Kidney tubule cell (primary cell): ENCODE measurements around the gene LILRB2.
"Not testable (repeated sequence)": the region's sequence is repeated elsewhere in the genome, so short reads cannot be mapped to it uniquely, and the experiment has no call there.

Experiments used
- DNase-seq: peaks from one replicate; pipeline ENCODE4 v3.0.0-alpha.2; 2018; ENCODE audit warnings: low spot score

The LILRB2 gene

GRCh38 chr19:54271587-54271986 lies 9.3 kb downstream of the LILRB2 start:
- DNase-seq: not testable (repeated sequence)

- DNase-seq: no peak
These were observed 9.8 kb downstream of the LILRB2 start for GRCh38 chr19:54271106-54271505.

GRCh38 chr19:54268936-54269335 lies 12.0 kb downstream of the LILRB2 start:
- no peak for DNase-seq

- DNase-seq: peak; percentile 72
These were observed 14.8 kb downstream of the LILRB2 start for GRCh38 chr19:54266133-54266532.

GRCh38 chr19:54262470-54262869 lies 18.4 kb downstream of the LILRB2 start:
- DNase-seq: no peak

- no peak for DNase-seq
These were observed 18.8 kb downstream of the LILRB2 start for GRCh38 chr19:54262066-54262465.

GRCh38 chr19:54257116-54257480 lies 23.8 kb downstream of the LILRB2 start, which contains the start of gene LILRB5:
TSS of gene LILRB5 (minus strand) at chr19:54257273. CDS start at chr19:54257193, 80 bp downstream.
- DNase-seq: no peak

GRCh38 chr19:54256250-54257115 lies 24.4 kb downstream of the LILRB2 start:
- DNase-seq: no peak

GRCh38 chr19:54255105-54255775 lies 25.7 kb downstream of the LILRB2 start:
- no peak for DNase-seq

GRCh38 chr19:54254195-54254906 lies 26.6 kb downstream of the LILRB2 start:
- DNase-seq: no peak

- DNase-seq: no peak
These were observed 27.3 kb downstream of the LILRB2 start for GRCh38 chr19:54253331-54254194.

- no peak for DNase-seq
These were observed 28.1 kb downstream of the LILRB2 start for GRCh38 chr19:54252845-54253244.

GRCh38 chr19:54252243-54252642 lies 28.7 kb downstream of the LILRB2 start:
- no peak for DNase-seq

- no peak for DNase-seq
These were observed 32.8 kb downstream of the LILRB2 start for GRCh38 chr19:54248016-54248601.

GRCh38 chr19:54247106-54247930 lies 33.6 kb downstream of the LILRB2 start:
- DNase-seq: no peak

- no peak for DNase-seq
These were observed 35.0 kb downstream of the LILRB2 start for GRCh38 chr19:54245936-54246335.

GRCh38 chr19:54243809-54244208 lies 37.1 kb downstream of the LILRB2 start:
- DNase-seq: not testable (repeated sequence)

GRCh38 chr19:54242646-54243045 lies 38.3 kb downstream of the LILRB2 start, which contains the start of gene LILRA6:
TSS of gene LILRA6 (minus strand) at chr19:54242790.
- not testable (repeated sequence) for DNase-seq

GRCh38 chr19:54242234-54242633 lies 38.7 kb downstream of the LILRB2 start:
- not testable (repeated sequence) for DNase-seq
